ENCODE results near the gene NKPD1.

Gene NKPD1

DNA sequence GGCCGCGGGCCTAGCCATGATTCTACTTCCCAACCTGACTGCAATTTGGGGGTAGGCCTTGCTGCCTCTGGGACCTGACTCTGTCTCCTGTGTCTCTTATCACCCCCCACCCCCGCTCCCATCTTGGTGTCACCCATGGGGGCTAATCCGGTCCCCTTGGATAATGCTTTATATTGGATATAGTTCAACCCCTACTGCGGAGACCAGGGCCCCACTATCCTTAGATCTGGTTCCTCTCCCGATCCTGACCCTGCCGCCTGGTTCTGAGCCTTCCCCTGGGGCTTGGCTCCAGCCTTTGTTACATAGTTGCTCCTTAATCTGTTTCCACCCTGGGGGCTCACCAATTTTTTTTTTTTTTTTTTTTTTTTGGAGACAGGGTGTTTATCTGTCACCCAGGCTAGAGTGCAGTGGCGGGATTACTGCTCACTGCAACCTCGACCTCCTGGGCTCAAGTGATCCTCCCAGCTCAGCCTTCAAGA lies 19.1 kb upstream of the NKPD1 start:
- DNase-seq (ENCODE audit: low spot score) (no peak), ATAC-seq (ENCODE audit: low read depth) (no peak)
- H3K36me3 ChIP-seq (ENCODE audit: low read depth): no peaks in the 10 kb centered on the region
- no peak for TF ChIP-seq CTCF (IDR thresholded peaks at IDR 0.05; ENCODE audit: poor library complexity, severe bottlenecking)
- H3K9me3 ChIP-seq (ENCODE audit: severe bottlenecking): no peaks in the 10 kb centered on the region
- peak overlapping the region; percentile 61 for H3K4me3 ChIP-seq (ENCODE audit: severe bottlenecking)
- peaks cover 6% of the 10 kb centered on the region for H3K4me1 ChIP-seq (ENCODE audit: insufficient read depth, poor library complexity, severe bottlenecking)
- H3K27me3 ChIP-seq (ENCODE audit: insufficient read depth, poor library complexity, severe bottlenecking): no peaks in the 10 kb centered on the region
- H3K27ac ChIP-seq (ENCODE audit: poor library complexity, severe bottlenecking): peak overlapping the region; percentile 67

GRCh38 chr19:45179072-45179891 lies 18.5 kb upstream of the NKPD1 start:
- ATAC-seq (ENCODE audit: low read depth) (no peak), DNase-seq (ENCODE audit: low spot score) (no peak)
- Histone ChIP-seq H3K27ac (ENCODE audit: poor library complexity, severe bottlenecking) (peak overlapping the region; percentile 67), H3K4me3 (ENCODE audit: severe bottlenecking) (peak overlapping the region; percentile 61), H3K9me3 (ENCODE audit: severe bottlenecking) (no peaks in the 10 kb centered on the region), H3K4me1 (ENCODE audit: insufficient read depth, poor library complexity, severe bottlenecking) (peaks cover 6% of the 10 kb centered on the region), H3K27me3 (ENCODE audit: insufficient read depth, poor library complexity, severe bottlenecking) (no peaks in the 10 kb centered on the region), H3K36me3 (ENCODE audit: low read depth) (no peaks in the 10 kb centered on the region)
- TF ChIP-seq CTCF (IDR thresholded peaks at IDR 0.05; ENCODE audit: poor library complexity, severe bottlenecking): no peak

GRCh38 chr19:45178262-45179071 lies 17.7 kb upstream of the NKPD1 start, which contains the start of gene BLOC1S3:
TSS of gene BLOC1S3 (plus strand) at chr19:45178784. CDS start at chr19:45179297, 513 bp downstream.
- Histone ChIP-seq H3K27me3 (ENCODE audit: insufficient read depth, poor library complexity, severe bottlenecking) (no peaks in the 10 kb centered on the region), H3K4me3 (ENCODE audit: severe bottlenecking) (peak within 1 kb of the TSS; percentile 61), H3K27ac (ENCODE audit: poor library complexity, severe bottlenecking) (peak within 1 kb of the TSS; percentile 67), H3K9me3 (ENCODE audit: severe bottlenecking) (no peaks in the 10 kb centered on the region), H3K4me1 (ENCODE audit: insufficient read depth, poor library complexity, severe bottlenecking) (peaks cover 6% of the 10 kb centered on the region), H3K36me3 (ENCODE audit: low read depth) (no peaks in the 10 kb centered on the region)
- TF ChIP-seq CTCF (IDR thresholded peaks at IDR 0.05; ENCODE audit: poor library complexity, severe bottlenecking): peak; percentile 38
- ATAC-seq (ENCODE audit: low read depth): peak; percentile 85
- DNase-seq (ENCODE audit: low spot score): peak; percentile 99

DNA sequence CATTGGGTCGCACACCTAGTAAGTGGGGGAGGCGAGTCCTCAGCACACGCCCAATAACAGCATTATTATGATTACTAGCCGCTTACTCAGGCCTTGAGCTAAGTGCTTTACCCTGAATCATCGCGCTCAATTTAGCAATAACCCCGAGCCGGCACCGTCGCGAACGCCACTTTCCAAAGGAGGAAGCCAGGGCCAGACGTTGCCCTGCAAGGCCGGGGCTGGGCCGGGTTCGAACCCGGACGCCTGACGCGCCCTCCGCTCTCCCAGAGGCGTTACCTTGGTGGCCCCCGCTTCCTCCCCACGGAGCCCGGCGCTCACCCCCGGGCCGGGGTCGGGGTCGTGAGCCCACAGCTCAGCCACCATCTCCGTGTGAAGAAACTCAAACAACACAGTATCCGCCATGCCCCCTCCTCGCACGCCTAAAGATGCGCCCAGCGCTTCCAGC lies 17.1 kb upstream of the NKPD1 start, which contains the start of gene TRAPPC6A:
Gene TRAPPC6A (minus strand): TSS at position 421 of the 445 bp plus-strand sequence. CDS start 19 bp downstream, at position 402.
- Histone ChIP-seq H3K9me3 (ENCODE audit: severe bottlenecking) (no peaks in the 10 kb centered on the region), H3K4me3 (ENCODE audit: severe bottlenecking) (peak within 1 kb of the TSS; percentile 61), H3K36me3 (ENCODE audit: low read depth) (no peaks in the 10 kb centered on the region), H3K27me3 (ENCODE audit: insufficient read depth, poor library complexity, severe bottlenecking) (no peaks in the 10 kb centered on the region), H3K27ac (ENCODE audit: poor library complexity, severe bottlenecking) (peak within 1 kb of the TSS; percentile 67), H3K4me1 (ENCODE audit: insufficient read depth, poor library complexity, severe bottlenecking) (peaks cover 6% of the 10 kb centered on the region)
- ATAC-seq (ENCODE audit: low read depth) (peak; percentile 20), DNase-seq (ENCODE audit: low spot score) (no peak)
- no peak for TF ChIP-seq CTCF (IDR thresholded peaks at IDR 0.05; ENCODE audit: poor library complexity, severe bottlenecking)

Data from RWPE2 (cell line).